ENCODE measurements around the gene CORO7. TPM values are rescaled to one million over a fixed set of nuclear protein-coding genes. Genes with fewer than 3 reads are reported as not detected.

Gene CORO7
- total RNA-seq, 1 donor = 17.7 TPM

- Histone ChIP-seq H2AFZ (ENCODE audit: low read length) (no peak overlapping the region), H3K27ac (ENCODE audit: low read depth, low read length) (no peak overlapping the region), H3K79me2 (ENCODE audit: insufficient read depth, low read length) (no peaks in the 10 kb centered on the region), H4K20me1 (ENCODE audit: insufficient read depth, low read length) (no peaks in the 10 kb centered on the region), H3K4me1 (ENCODE audit: insufficient read depth, low read length) (no peaks in the 10 kb centered on the region), H3K9me3 (ENCODE audit: low read depth, low read length) (no peaks in the 10 kb centered on the region), H3K4me3 (ENCODE audit: insufficient read depth, low read length) (no peak overlapping the region), H3K27me3 (ENCODE audit: insufficient read depth, low read length) (no peaks in the 10 kb centered on the region), H3K36me3 (ENCODE audit: insufficient read depth, low read length) (no peaks in the 10 kb centered on the region), H3K4me2 (ENCODE audit: insufficient read depth, low read length) (no peak overlapping the region)
- DNase-seq (ENCODE audit: insufficient read length, low spot score, missing footprints) = peak; percentile 96
- TF ChIP-seq CTCF (IDR thresholded peaks at IDR 0.05; ENCODE audit: extremely low read depth, low read depth, low read length) = peak; percentile 83
Observed at GRCh38 chr16:4358831-4359561, 57.4 kb downstream of the CORO7 start.

- Histone ChIP-seq H3K9me3 (ENCODE audit: low read depth, low read length) (no peaks in the 10 kb centered on the region), H3K79me2 (ENCODE audit: insufficient read depth, low read length) (no peaks in the 10 kb centered on the region), H3K27me3 (ENCODE audit: insufficient read depth, low read length) (no peaks in the 10 kb centered on the region), H3K4me1 (ENCODE audit: insufficient read depth, low read length) (no peaks in the 10 kb centered on the region), H3K27ac (ENCODE audit: low read depth, low read length) (no peak overlapping the region), H3K36me3 (ENCODE audit: insufficient read depth, low read length) (no peaks in the 10 kb centered on the region), H3K4me2 (ENCODE audit: insufficient read depth, low read length) (no peak overlapping the region), H3K4me3 (ENCODE audit: insufficient read depth, low read length) (no peak overlapping the region), H2AFZ (ENCODE audit: low read length) (no peak overlapping the region), H4K20me1 (ENCODE audit: insufficient read depth, low read length) (no peaks in the 10 kb centered on the region)
- no peak for TF ChIP-seq CTCF (IDR thresholded peaks at IDR 0.05; ENCODE audit: extremely low read depth, low read depth, low read length)
- no peak for DNase-seq (ENCODE audit: insufficient read length, low spot score, missing footprints)
Observed at GRCh38 chr16:4358236-4358635, 58.2 kb downstream of the CORO7 start.

GRCh38 chr16:4356820-4357219, 59.6 kb downstream of the CORO7 start:
- Histone ChIP-seq H3K4me2 (ENCODE audit: insufficient read depth, low read length) (no peak overlapping the region), H3K4me3 (ENCODE audit: insufficient read depth, low read length) (no peak overlapping the region), H3K4me1 (ENCODE audit: insufficient read depth, low read length) (peaks cover 7% of the 10 kb centered on the region), H3K9me3 (ENCODE audit: low read depth, low read length) (no peaks in the 10 kb centered on the region), H3K79me2 (ENCODE audit: insufficient read depth, low read length) (no peaks in the 10 kb centered on the region), H4K20me1 (ENCODE audit: insufficient read depth, low read length) (no peaks in the 10 kb centered on the region), H3K27ac (ENCODE audit: low read depth, low read length) (no peak overlapping the region), H2AFZ (ENCODE audit: low read length) (no peak overlapping the region), H3K36me3 (ENCODE audit: insufficient read depth, low read length) (no peaks in the 10 kb centered on the region), H3K27me3 (ENCODE audit: insufficient read depth, low read length) (no peaks in the 10 kb centered on the region)
- TF ChIP-seq CTCF (IDR thresholded peaks at IDR 0.05; ENCODE audit: extremely low read depth, low read depth, low read length) = no peak
- no peak for DNase-seq (ENCODE audit: insufficient read length, low spot score, missing footprints)

GRCh38 chr16:4354512-4355409, 61.6 kb downstream of the CORO7 start:
- no peak overlapping the region for H2AFZ ChIP-seq (ENCODE audit: low read length)
- no peaks in the 10 kb centered on the region for H3K36me3 ChIP-seq (ENCODE audit: insufficient read depth, low read length)
- H4K20me1 ChIP-seq (ENCODE audit: insufficient read depth, low read length) = no peaks in the 10 kb centered on the region
- peaks cover 11% of the 10 kb centered on the region for H3K79me2 ChIP-seq (ENCODE audit: insufficient read depth, low read length)
- no peak overlapping the region for H3K4me2 ChIP-seq (ENCODE audit: insufficient read depth, low read length)
- no peak overlapping the region for H3K27ac ChIP-seq (ENCODE audit: low read depth, low read length)
- TF ChIP-seq CTCF (IDR thresholded peaks at IDR 0.05; ENCODE audit: extremely low read depth, low read depth, low read length) = no peak
- H3K4me1 ChIP-seq (ENCODE audit: insufficient read depth, low read length) = peaks cover 17% of the 10 kb centered on the region
- no peak overlapping the region for H3K4me3 ChIP-seq (ENCODE audit: insufficient read depth, low read length)
- no peaks in the 10 kb centered on the region for H3K27me3 ChIP-seq (ENCODE audit: insufficient read depth, low read length)
- no peak for DNase-seq (ENCODE audit: insufficient read length, low spot score, missing footprints)
- no peaks in the 10 kb centered on the region for H3K9me3 ChIP-seq (ENCODE audit: low read depth, low read length)
